Activated naive CD8-positive, alpha-beta T cell treated with anti-CD3 and anti-CD28 coated beads, Interleukin-2, amount 50 U/mL, for 16 hours (primary cell): ENCODE data around the gene TRIM22.

Experiments used
- DNase-seq: peaks from one replicate; pipeline ENCODE4 v3.0.0-alpha.2; 2020; ENCODE audit warnings: low read depth, low spot score

Gene TRIM22

GRCh38 chr11:5746614-5747013 lies 57.0 kb downstream of the TRIM22 start:
- no peak for DNase-seq

GRCh38 chr11:5749836-5750235 lies 60.2 kb downstream of the TRIM22 start:
- no peak for DNase-seq

- no peak for DNase-seq
Measured at GRCh38 chr11:5753943-5754342, 64.4 kb downstream of the TRIM22 start, which contains the start of gene OR52N4. TSS of gene OR52N4 (plus strand) at chr11:5754243. CDS start at chr11:5754741, 498 bp downstream.
